Ishikawa (cell line): ENCODE results near the gene DCC.

Source experiments
- CEBPB ChIP-seq: IDR thresholded peaks from 2 replicates; pipeline ENCODE4 v1.6.1; 2012
- CREB1 ChIP-seq: IDR thresholded peaks from 2 replicates; pipeline ENCODE4 v1.6.1; 2012; ENCODE audit warnings: low read depth
- EGR1 ChIP-seq: IDR thresholded peaks from 2 replicates; pipeline ENCODE4 v1.6.1; 2012
- EP300 ChIP-seq: IDR thresholded peaks from 2 replicates; pipeline ENCODE4 v1.6.1; 2012; ENCODE audit warnings: borderline replicate concordance
- NFIC ChIP-seq: IDR thresholded peaks from 2 replicates; pipeline ENCODE4 v1.6.1; 2012
- TAF1 ChIP-seq: IDR thresholded peaks from 2 replicates; pipeline ENCODE4 v1.6.1; 2012; ENCODE audit warnings: low read depth, mild to moderate bottlenecking
- YY1 ChIP-seq: IDR thresholded peaks from 2 replicates; pipeline ENCODE4 v1.6.1; 2012; ENCODE audit warnings: low read depth

- no peak for TF ChIP-seq TAF1
- no peak for TF ChIP-seq CEBPB
- TF ChIP-seq EP300, result no peak
- TF ChIP-seq CREB1, result no peak
- TF ChIP-seq YY1, result no peak
- no peak for TF ChIP-seq EGR1
- TF ChIP-seq NFIC, result no peak
Observed at GRCh38 chr18:52914148-52914547, 574.2 kb downstream of the DCC start.
